Keratinocyte (primary cell): ENCODE data around the gene WDFY2. TPM values are rescaled to one million over a fixed set of nuclear protein-coding genes. Genes with fewer than 3 reads are reported as not detected.

ENCODE experiments used
- DNase-seq: peaks from one replicate; pipeline ENCODE4 v3.0.0-alpha.2; 2011; ENCODE audit warnings: low read depth, missing footprints, low spot score
- FAIRE-seq: peaks from 2 replicates; lab custom pipeline; 2011; peaks lifted over from hg19 to GRCh38; lab: Jason Lieb, UNC
- H2AFZ ChIP-seq: 2 replicates; pipeline ENCODE4 v1.6.0; 2012; ENCODE audit warnings: low read length, control low read depth, inconsistent platforms; ENCODE audit not compliant: control insufficient read depth
- H3K27ac ChIP-seq: 2 replicates; pipeline ENCODE4 v1.5.1; 2011; ENCODE audit warnings: low read length; ENCODE audit not compliant: control insufficient read depth, insufficient read depth
- H3K27me3 ChIP-seq: 3 replicates; pipeline ENCODE4 v1.6.0; 2011; ENCODE audit warnings: low read length; ENCODE audit not compliant: control insufficient read depth, insufficient read depth; ENCODE audit errors: extremely low read depth
- H3K36me3 ChIP-seq, 2 experiments: 2 replicates in 1 of 2; 3 replicates in 1 of 2; pipeline ENCODE4 v1.5.1; 2011; ENCODE audit warnings: low read length in 2 of 2, mild to moderate bottlenecking in 1 of 2; ENCODE audit not compliant: control insufficient read depth in 2 of 2, insufficient read depth in 2 of 2; ENCODE audit errors: extremely low read depth in 1 of 2
- H3K4me1 ChIP-seq: 3 replicates; pipeline ENCODE4 v1.5.1; 2011; ENCODE audit warnings: low read length; ENCODE audit not compliant: control insufficient read depth, insufficient read depth; ENCODE audit errors: extremely low read depth
- H3K4me2 ChIP-seq: 3 replicates; pipeline ENCODE4 v1.6.0; 2011; ENCODE audit warnings: low read depth, low read length; ENCODE audit not compliant: control insufficient read depth, insufficient read depth; ENCODE audit errors: extremely low read depth
- H3K4me3 ChIP-seq, 3 experiments: fragments of 200-600 bp in 1 of 3; sonication (generic) in 1 of 3; 2 replicates in 2 of 3; 3 replicates in 1 of 3; pipeline ENCODE4 v1.5.1; 2011 to 2016; ENCODE audit warnings: low read length in 3 of 3, mild to moderate bottlenecking in 3 of 3, control low read depth in 2 of 3, inconsistent platforms in 1 of 3, low read depth in 1 of 3, mixed read lengths in 1 of 3, mixed run types in 1 of 3, moderate library complexity in 1 of 3; ENCODE audit not compliant: control insufficient read depth in 2 of 3, insufficient read depth in 2 of 3; ENCODE audit errors: extremely low read depth in 1 of 3
- H3K79me2 ChIP-seq: 2 replicates; pipeline ENCODE4 v1.6.0; 2012; ENCODE audit warnings: low read length; ENCODE audit not compliant: control insufficient read depth, insufficient read depth
- H3K9ac ChIP-seq: 3 replicates; pipeline ENCODE4 v1.6.0; 2011; ENCODE audit warnings: low read length; ENCODE audit not compliant: control insufficient read depth, insufficient read depth; ENCODE audit errors: extremely low read depth
- H3K9me1 ChIP-seq: 3 replicates; pipeline ENCODE4 v1.6.0; 2011; ENCODE audit warnings: low read length; ENCODE audit not compliant: control insufficient read depth, insufficient read depth; ENCODE audit errors: extremely low read depth
- H3K9me3 ChIP-seq: 2 replicates; pipeline ENCODE4 v1.5.1; 2012; ENCODE audit warnings: low read depth, low read length; ENCODE audit not compliant: control insufficient read depth
- H4K20me1 ChIP-seq: 3 replicates; pipeline ENCODE4 v1.6.0; 2011; ENCODE audit warnings: low read length; ENCODE audit not compliant: control insufficient read depth, insufficient read depth; ENCODE audit errors: extremely low read depth
- CTCF ChIP-seq, 3 experiments: IDR thresholded peaks in 1 of 3; conservative IDR thresholded peaks in 1 of 3; optimal IDR thresholded peaks in 1 of 3; 2 replicates in 2 of 3; 3 replicates in 1 of 3; pipeline versions ENCODE3 to v1.5.1; 2011; ENCODE audit warnings: low read length in 3 of 3, mild to moderate bottlenecking in 3 of 3, moderate library complexity in 2 of 3, control low read depth in 1 of 3, inconsistent platforms in 1 of 3; ENCODE audit not compliant: insufficient read depth in 2 of 3; ENCODE audit errors: extremely low read depth in 1 of 3
- EZH2 ChIP-seq: IDR thresholded peaks from one replicate; pipeline ENCODE4 v1.6.1; 2012; ENCODE audit warnings: inconsistent platforms, mild to moderate bottlenecking, low read length, moderate library complexity
- dilution Hi-C: fragments of 300-500 bp; cut with MboI; formaldehyde crosslinking; loops from one replicate; pipeline ENCODE4 v1.7.0; 2020; ENCODE audit warnings: low sequenced_read_pairs; ENCODE audit not compliant: extremely low pct_ligation_motif_present
- polyA plus RNA-seq, 5 experiments: library from polyadenylated mRNA; depleted of rRNA in 3 of 5; stranded (reverse) in 3 of 5; stranded (forward) in 1 of 5; unstranded in 1 of 5; fragments of >200 nt; gene quantifications; 1 replicate in 1 of 5; 2 replicates in 3 of 5; 3 replicates in 1 of 5; pipeline versions ENCODE4 v1.2.1 to v1.2.3, GENCODE V29; 2011 to 2012; ENCODE audit warnings: missing spikeins in 2 of 5, low read depth in 1 of 5, low replicate concordance in 1 of 5

WDFY2 gene
- polyA plus RNA-seq, 1 donor (not counting 4 experiments of a cell fraction or from before 2014, with no cell fraction given) = 18.6 TPM

- H3K9me3 ChIP-seq = no peaks in the 10 kb centered on the region
- no peak overlapping the region for H3K9ac ChIP-seq
- H3K4me1 ChIP-seq = peaks cover 7% of the 10 kb centered on the region
- no peaks in the 10 kb centered on the region for H4K20me1 ChIP-seq
- dilution Hi-C loops = no loop called here
- peaks cover 22 to 42% of the 10 kb centered on the region in 2 experiments for H3K36me3 ChIP-seq
- peaks cover 5% of the 10 kb centered on the region for H3K79me2 ChIP-seq
- H3K27ac ChIP-seq = no peak overlapping the region
- no peak overlapping the region for H3K4me2 ChIP-seq
- no peak overlapping the region for H2AFZ ChIP-seq
- TF ChIP-seq CTCF (optimal IDR thresholded peaks at IDR 0.05 in 1 of 3, IDR thresholded peaks at IDR 0.05 in 1 of 3, conservative IDR thresholded peaks at IDR 0.05 in 1 of 3; ENCODE audit: extremely low read depth in 1 of 3, insufficient read depth in 2 of 3, low read length in 3 of 3) (no peak), EZH2 (no peak)
- H3K4me3 ChIP-seq = no peak overlapping the region
- H3K9me1 ChIP-seq = no peaks in the 10 kb centered on the region
- no peaks in the 10 kb centered on the region for H3K27me3 ChIP-seq
- FAIRE-seq = no peak
- no peak for DNase-seq
Measured at GRCh38 chr13:51738226-51738905, 154.1 kb downstream of the WDFY2 start.

GRCh38 chr13:51739027-51739764 is 154.9 kb downstream of the WDFY2 start:
- no peak overlapping the region for H3K9ac ChIP-seq
- TF ChIP-seq CTCF (optimal IDR thresholded peaks at IDR 0.05 in 1 of 3, IDR thresholded peaks at IDR 0.05 in 1 of 3, conservative IDR thresholded peaks at IDR 0.05 in 1 of 3; ENCODE audit: extremely low read depth in 1 of 3, insufficient read depth in 2 of 3, low read length in 3 of 3) (no peak), EZH2 (no peak)
- H4K20me1 ChIP-seq = no peaks in the 10 kb centered on the region
- no peaks in the 10 kb centered on the region for H3K9me1 ChIP-seq
- H3K36me3 ChIP-seq = peaks cover 26 to 41% of the 10 kb centered on the region in 2 experiments
- H3K4me1 ChIP-seq = no peaks in the 10 kb centered on the region
- H3K4me2 ChIP-seq = no peak overlapping the region
- H2AFZ ChIP-seq = no peak overlapping the region
- no peak for FAIRE-seq
- DNase-seq = no peak
- peaks cover 7% of the 10 kb centered on the region for H3K79me2 ChIP-seq
- dilution Hi-C loops = no loop called here
- H3K9me3 ChIP-seq = no peaks in the 10 kb centered on the region
- no peak overlapping the region for H3K4me3 ChIP-seq
- H3K27ac ChIP-seq = no peak overlapping the region
- H3K27me3 ChIP-seq = no peaks in the 10 kb centered on the region
